Ecto neural progenitor cell (in vitro differentiated cells): Measurements from ENCODE around the gene FHL3.
A peak's percentile ranks its signal among the peaks of the same experiment; 100 is the strongest.

Experiments used
- DNase-seq: peaks from one replicate; pipeline ENCODE4 v3.0.0-alpha.2; 2018; ENCODE audit warnings: low spot score

FHL3 gene

GRCh38 chr1:38005195-38006007 is at the start of gene FHL3:
TSS of gene FHL3 (minus strand) at chr1:38005514. CDS start at chr1:37999412, 6,102 bp downstream.
- DNase-seq, result peak; percentile 84

- DNase-seq, result no peak
Measured at GRCh38 chr1:38053416-38054091, 48.2 kb upstream of the FHL3 start.

- DNase-seq, result no peak
Measured at GRCh38 chr1:38052750-38053415, 47.6 kb upstream of the FHL3 start.

- no peak for DNase-seq
Measured at GRCh38 chr1:38051079-38051543, 45.8 kb upstream of the FHL3 start.

GRCh38 chr1:38050397-38051078 is 45.2 kb upstream of the FHL3 start:
- DNase-seq, result peak; percentile 85

- peak; percentile 78 for DNase-seq
Measured at GRCh38 chr1:38047603-38048141, 42.4 kb upstream of the FHL3 start.

GRCh38 chr1:38046884-38047602 is 41.7 kb upstream of the FHL3 start:
- peak; percentile 95 for DNase-seq

- peak; percentile 76 for DNase-seq
Measured at GRCh38 chr1:38046333-38046883, 41.1 kb upstream of the FHL3 start, which contains the start of gene POU3F1. TSS of gene POU3F1 (minus strand) at chr1:38046793. CDS start at chr1:38046743, 50 bp downstream.

- DNase-seq, result peak; percentile 74
Measured at GRCh38 chr1:38045401-38046332, 40.4 kb upstream of the FHL3 start.

GRCh38 chr1:38044221-38045215 is 39.2 kb upstream of the FHL3 start:
- peak; percentile 60 for DNase-seq

GRCh38 chr1:38043036-38043747 is 37.9 kb upstream of the FHL3 start:
- DNase-seq, result no peak

GRCh38 chr1:38041936-38042834 is 36.9 kb upstream of the FHL3 start:
- DNase-seq, result peak; percentile 64

GRCh38 chr1:38039331-38040088 is 34.2 kb upstream of the FHL3 start:
- no peak for DNase-seq

GRCh38 chr1:38038861-38039260 is 33.5 kb upstream of the FHL3 start:
- DNase-seq, result no peak

GRCh38 chr1:38037221-38037939 is 32.1 kb upstream of the FHL3 start:
- no peak for DNase-seq
